GM21825 (cell line): ENCODE results near the gene KRT80.
"Not testable (repeated sequence)": the region's sequence is repeated elsewhere in the genome, so short reads cannot be mapped to it uniquely, and the experiment has no call there.

Source experiments
- ATAC-seq: cut with Tn5 transposase; IDR thresholded peaks from one replicate; pipeline ENCODE4 v1.9.1; 2021; ENCODE audit warnings: mild to moderate bottlenecking, moderate library complexity; ENCODE audit not compliant: unreplicated experiment

Gene KRT80

DNA sequence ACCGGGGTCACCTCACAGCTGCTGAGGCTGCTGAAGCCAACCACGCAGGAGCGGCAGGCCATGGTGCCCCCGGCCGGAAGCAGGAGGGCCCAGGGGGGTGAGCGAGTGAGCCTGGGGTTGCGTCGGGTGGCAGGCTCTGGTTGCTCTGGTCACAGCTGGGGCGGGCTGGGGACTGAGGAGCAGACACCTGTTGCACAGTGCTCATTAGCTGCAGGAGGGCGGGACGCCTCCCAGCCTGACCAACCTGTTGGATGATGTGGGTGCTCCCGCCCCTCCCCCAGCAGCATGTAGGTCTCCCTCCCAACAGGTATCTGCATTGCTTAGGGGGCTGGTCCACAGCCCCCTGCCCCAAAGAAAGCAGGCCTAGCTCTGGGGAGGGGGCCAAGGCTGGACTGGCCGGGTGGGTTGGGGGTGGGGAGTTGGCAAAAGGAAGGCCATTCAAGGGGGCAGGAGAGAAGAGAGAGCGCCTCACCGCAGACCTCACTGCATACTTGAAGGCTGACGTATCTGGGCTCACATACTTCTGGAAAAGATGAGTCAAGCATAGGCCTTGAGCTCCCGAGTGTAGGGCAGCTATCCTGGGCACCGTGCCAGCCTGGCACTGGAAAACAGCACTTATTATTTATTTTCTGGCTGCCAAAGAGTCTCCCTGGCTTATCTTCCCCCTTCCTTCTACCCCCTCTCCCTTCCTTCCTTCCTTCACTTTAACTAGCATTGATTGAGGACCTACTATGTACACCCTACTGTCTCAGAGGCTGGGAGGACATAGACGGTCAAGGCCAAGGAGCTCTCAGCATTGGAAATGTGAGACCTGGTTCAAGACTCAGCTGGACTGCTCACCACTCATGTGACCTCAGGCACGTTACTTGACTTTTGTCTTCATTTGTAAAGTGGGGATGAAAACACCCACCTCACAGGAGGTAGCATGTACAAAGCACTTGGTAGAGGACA, at the start of gene KRT80:
KRT80 (minus strand) TSS at position 174 of the 951 bp plus-strand sequence; CDS start at position 62, 112 bp downstream.
- no peak for ATAC-seq

GRCh38 chr12:52241205-52241842, 49.5 kb upstream of the KRT80 start:
- no peak for ATAC-seq

DNA sequence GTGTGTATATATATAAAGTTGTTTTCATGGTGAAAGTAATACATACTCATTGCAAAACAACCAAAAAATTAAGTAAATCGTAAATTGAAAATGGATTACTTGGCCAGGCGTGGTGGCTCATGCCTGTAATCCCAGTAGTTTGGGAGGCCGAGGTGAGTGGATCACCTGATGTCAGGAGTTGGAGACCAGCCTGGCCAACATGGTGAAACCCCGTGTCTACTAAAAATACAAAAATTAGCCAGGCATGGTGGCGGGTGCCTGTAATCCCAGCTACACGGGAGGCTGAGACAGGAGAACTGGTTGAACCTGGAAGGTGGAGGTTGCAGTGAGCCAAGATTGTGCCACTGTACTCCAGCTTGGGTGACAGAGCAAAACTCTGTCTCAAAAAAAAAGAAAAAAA, 48.4 kb upstream of the KRT80 start:
- ATAC-seq = not testable (repeated sequence)

DNA sequence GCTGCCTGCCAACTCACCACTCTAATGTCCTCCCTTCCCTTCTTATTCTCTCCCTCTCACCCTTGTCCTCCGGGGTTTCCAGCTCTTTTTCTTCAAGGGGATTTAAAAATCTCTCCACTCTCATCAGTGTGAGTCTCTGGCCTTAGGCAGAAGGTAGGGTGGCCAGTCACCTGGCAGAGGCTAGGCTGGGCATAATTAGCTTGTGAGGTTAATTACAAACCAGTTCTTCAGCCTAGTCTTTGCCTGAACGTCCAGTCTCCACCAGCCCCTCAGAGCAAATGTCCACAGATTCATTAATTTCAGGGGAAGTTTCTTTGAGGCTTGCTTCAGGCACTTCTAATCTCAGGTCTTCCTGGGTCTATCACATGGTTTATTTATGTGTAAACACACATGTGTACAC, 48.0 kb upstream of the KRT80 start:
- no peak for ATAC-seq

GRCh38 chr12:52238916-52239646, 47.3 kb upstream of the KRT80 start:
- ATAC-seq = no peak

- ATAC-seq = no peak
Observed at GRCh38 chr12:52238207-52238840, 46.5 kb upstream of the KRT80 start.

DNA sequence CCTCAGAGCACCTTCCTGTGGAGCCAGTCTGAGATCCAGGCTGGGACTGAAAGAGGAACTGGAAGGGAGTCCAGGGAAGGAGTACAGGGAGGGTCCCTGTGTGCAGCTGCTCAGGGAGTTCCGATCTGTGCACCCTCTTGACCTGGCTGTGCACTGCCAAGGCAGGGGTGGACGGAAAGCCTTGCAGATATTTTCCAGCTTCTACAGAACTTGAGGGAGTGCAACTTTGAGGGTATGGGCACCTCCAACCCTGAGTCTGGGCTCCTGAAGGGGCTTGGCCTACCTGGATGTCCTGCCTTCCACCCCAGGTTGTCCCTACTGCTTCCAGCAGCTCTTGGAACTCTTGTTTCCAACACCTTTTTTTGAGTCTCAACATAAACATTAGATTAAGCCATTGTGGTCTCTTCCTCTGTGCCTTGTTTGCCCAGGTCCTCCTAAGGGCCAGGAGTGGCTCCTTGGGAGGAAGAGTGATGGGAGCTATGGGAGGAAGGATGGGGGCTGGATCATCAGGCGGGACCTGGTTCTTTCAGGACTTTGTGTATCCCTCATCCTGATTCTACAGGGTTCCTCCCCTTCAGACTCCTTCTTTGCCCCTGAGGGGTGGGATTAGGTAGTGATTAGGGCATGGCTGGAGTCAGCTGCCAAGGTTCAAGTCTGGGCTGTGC, 44.7 kb upstream of the KRT80 start:
- no peak for ATAC-seq

DNA sequence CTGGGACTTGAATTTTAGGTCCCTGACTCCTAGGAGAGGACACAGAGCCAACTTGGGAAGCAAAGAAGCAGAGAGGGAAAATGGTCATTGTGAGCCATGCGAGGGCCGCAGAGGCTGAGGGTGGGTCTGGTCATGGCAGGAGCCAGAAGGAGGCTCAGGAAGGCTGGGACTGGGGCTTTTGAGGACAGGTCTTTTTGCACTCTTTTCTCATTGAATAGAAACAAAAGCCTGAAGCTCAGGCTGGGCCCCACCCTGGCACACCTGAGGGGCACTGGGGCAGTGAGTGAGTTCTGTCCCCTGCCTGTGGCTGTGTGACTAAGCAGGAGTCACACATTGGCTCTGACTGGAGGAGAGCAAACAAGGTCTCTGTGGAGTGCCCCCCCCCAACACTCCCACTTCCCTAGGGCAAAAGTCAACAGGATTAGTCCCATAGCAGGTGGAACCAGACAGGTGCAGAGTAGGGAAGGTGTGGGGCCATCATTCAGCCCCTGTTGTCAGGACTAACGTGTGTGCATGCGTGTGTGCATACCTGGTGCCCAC, 44.1 kb upstream of the KRT80 start:
- no peak for ATAC-seq

GRCh38 chr12:52235001-52235764, 43.4 kb upstream of the KRT80 start:
- ATAC-seq = no peak

DNA sequence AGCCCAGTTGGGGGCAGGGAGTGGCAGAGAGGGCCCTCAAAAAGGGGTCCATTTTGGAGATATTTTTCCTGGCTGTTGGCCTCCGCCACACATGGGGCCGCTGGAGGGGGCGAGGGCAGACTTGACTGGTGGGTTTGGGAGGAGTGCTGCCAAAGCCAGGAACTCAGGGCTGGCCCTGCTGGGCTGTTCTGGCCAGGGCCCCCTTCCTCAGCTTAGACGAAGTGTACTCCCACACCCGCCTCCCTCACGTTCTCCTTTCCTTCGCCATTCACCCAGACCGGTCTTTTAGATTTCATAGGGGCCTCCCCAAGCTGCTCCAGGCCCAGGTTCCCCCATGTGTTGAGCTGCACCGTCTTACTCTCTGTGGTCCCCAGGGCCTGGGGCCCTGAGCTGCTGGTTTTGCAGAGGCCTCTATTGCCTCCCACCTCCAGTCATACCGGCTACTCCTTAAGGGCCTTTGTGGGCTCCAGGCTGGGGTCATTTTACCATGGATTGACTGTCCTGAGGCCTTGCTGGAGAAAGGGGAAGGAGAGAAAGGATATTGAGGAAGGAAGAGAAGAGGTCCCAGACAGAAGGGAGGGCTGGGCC, 42.5 kb upstream of the KRT80 start:
- ATAC-seq = no peak

DNA sequence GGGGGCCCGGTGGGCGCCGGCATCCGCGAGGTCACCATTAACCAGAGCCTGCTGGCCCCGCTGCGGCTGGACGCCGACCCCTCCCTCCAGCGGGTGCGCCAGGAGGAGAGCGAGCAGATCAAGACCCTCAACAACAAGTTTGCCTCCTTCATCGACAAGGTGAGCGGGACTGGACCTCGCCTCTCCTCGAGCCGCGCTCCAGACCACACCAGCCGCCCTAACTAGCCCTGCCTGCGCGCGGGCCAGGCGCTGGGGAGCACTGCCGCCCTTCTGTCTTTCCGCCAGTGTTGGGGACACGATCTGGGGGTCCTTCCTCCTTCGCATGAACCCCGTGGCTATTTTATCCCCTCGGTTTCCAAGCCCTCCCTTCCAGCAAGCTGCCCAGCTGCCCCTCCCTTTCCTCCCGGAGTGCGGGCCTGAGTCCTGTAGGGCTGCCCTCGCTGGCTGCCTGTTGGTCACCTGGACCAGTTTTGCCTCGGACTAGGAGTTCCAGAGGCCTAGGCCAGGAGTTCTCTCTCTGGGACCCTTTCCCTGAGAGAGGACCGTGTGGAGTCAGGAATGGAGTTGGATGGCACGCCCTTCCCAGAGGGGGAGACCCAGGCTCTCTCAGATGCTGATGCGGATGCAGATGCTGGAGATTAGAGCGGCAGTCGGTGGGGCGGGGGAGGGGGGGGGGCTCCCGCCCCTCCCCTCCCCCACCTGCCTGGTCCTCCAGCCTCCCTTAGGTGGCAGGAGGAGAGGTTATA, 41.8 kb upstream of the KRT80 start:
- no peak for ATAC-seq

GRCh38 chr12:52232674-52233461, 41.1 kb upstream of the KRT80 start, which contains the start of gene KRT7:
Gene KRT7, plus strand, starts transcription at chr12:52233243. Its CDS starts 54 bp downstream, at chr12:52233297.
- no peak for ATAC-seq

DNA sequence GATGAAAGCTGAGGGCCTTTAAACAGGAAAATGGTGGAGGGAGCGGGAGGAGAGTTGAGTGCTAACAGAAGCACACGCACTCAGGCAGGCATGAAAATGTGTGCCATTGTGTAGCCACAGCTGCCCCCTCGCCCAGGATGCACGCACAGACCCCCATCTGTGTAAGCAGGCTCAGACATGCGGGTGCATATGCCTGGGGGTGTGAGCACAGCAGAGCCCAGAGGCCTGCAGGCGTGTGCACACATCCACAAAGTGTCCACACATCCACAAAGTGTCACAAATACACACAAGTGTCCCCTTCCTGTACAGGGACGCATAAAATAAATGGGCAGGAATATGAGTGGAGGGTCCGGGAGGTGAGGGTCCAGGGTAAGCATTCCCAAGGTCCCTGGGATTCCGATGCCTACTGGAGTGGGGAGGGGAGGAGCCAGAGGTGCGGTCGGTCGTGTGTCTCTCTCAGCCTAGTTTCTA, 40.4 kb upstream of the KRT80 start:
- no peak for ATAC-seq

- no peak for ATAC-seq
Observed at GRCh38 chr12:52231305-52232202, 39.7 kb upstream of the KRT80 start.

DNA sequence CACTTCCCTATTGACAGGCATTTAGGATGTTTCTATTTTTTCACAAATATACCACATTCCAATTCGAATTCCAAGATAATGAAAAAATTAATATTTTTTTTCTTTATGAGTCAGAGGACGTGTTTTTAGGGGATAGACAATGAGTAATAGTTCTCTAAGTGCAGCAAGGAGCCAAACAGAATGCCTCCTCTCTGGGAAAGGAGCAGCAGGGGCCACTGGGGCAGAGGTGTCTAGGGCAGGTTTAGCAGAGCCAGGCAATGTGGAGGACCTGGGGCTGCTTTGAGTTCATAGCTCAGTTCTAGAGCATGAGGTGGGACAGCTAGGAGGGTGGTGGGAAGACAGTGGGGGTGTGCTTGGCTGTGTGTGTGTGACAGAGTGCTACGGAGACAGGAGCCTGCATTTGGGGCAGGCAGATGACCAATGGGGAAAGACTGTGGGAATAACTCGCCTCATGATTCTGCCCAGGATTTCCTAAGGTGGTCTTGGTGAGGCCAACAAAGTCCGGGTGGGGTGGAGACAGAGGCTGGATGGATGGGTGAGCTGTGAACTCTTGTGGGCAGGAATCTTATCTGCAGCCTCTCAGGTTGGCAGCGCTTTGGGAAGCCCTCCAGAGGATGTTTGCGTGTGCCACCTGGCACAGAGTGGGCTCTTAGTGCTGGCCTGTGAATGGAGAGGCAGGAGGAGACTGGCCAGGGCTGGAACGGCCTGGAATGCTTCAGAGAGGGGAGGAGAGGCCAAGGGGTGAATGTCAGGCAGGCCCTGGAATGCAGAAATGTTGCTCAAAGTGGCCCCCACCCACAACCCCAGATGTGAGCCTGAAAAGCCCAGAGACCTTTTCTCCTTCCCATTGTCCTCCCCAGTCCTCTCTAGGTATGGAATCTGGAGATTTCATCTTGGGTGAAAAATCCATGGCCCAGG, 38.8 kb upstream of the KRT80 start:
- no peak for ATAC-seq
